GM19193 (cell line): ENCODE results near the gene INO80E.

Experiments used
- POLR2A ChIP-seq: IDR thresholded peaks from 4 replicates; pipeline ENCODE4 v1.6.1; 2011; ENCODE audit not compliant: insufficient read depth, insufficient read length; ENCODE audit errors: extremely low read depth

Gene INO80E

DNA sequence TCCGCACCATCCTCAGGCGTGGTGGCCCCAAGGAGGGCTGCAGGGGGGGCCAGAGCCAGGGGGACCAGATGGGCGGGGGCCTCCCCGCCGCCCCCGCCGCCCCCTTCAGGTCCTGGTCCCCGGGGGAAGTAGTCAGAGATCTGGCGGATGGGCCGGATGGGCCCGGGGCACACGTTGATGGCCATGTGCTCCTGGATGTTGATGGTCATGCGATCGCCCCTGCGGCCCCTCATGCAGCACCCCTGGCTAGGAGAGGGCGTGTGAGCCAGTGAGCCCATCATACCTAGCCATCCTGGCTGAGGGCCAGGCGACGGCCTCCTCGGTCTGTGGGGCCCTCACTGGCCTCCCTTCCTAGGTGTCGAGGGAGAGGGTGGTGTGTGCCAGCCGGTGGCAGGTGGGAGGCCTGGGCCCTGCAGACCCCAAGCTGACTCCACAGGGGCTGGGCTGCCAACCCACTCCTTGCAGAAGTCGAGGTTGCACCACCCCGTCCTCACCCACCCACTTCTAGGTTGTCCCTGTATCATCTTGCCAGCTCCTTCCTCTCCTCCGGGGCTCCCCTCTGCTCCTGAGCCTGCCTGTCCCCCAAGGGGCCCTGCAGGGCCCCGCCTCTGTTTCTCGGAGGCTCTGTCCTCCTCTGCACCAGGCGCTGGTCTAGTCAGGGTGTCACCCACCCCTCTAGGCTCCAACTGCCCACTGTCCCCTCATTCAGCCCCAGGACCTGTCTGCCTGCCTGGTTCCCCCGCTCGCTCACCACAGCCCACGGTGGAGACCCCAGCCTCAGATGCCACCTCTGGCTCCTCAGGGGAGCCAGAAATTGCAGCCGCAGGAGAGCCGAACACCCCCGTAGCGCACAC lies 14.2 kb downstream of the INO80E start:
- TF ChIP-seq POLR2A: no peak

GRCh38 chr16:30010844-30011713 lies 15.0 kb downstream of the INO80E start, which contains the start of gene DOC2A:
DOC2A (minus strand) TSS chr16:30011027; CDS start chr16:30010222, 805 bp downstream.
- TF ChIP-seq POLR2A: no peak

- no peak for TF ChIP-seq POLR2A
Observed at GRCh38 chr16:30011714-30012504, 15.9 kb downstream of the INO80E start.

DNA sequence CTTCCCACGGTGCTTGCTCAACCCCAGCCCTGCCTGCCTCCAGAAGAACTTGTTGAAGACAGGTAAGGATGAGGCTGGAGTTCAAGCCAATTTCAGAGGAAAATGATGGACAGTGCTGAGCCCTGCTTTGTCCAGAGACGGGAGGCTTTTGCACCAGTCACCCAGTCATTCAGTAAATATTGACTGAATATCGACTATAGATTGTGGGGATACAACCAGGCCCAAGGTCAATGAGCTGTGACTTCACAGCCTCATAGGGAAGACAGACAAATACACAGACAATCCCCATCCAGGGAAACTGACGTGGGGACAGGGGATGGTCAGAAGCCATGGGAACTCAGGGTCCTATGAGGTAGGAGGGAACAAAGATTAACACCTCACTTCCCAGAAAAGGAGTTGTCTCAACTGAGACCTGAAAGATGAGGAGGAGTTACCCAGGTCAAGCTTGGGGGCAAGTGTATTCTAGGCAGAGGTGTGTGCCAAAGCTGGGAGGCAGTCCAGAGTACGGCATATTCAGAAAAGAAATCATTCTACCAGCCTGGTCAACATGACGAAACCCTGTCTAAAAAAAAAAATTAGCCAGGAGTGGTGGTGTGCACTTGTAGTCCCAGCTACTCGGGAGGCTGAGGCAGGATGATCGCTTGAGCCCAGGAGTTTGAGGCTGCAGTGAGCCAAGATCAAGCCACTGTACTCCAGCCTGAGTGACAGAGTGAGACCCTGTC lies 20.7 kb downstream of the INO80E start:
- TF ChIP-seq POLR2A: no peak

GRCh38 chr16:30017277-30017656 lies 21.2 kb downstream of the INO80E start:
- TF ChIP-seq POLR2A: no peak

DNA sequence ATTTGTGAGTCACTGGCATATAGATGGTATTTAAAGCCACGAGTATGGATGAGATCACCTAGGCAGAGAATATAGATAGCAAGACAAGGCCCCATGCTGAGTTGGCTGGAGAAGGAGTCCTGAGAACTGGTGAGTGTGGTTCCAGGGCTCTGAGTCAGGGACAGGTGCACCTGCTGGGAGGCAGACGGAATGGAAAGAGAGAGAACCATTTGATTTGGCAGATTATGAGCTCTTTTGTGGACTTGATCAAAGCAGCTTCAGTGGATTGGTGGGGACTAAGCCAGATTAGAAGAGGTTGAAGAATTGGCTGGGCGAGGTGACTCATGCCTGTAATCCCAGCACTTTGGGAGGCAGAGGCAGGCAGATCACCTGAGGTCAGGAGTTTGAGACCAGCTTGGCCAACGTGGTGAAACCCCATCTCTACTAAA lies 22.7 kb downstream of the INO80E start:
- TF ChIP-seq POLR2A: no peak

DNA sequence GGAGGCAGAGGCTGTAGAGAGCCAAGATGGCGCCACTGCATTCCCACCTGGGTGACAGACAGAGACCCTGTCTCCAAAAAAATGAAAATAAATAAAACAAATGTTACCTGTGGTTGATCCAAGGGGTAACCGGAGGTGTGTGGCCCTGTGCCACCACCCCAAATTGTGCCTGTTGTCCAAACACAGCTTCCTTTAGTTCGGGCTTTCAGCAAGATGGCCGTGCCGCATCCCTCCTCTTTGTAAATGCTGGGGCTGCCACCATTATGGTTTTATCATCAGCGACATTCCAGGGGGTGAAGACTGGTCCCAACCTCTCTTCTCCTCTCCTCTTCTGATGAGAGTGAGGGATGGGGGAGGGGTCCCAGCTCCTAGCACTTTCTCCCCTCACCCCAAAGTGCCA lies 26.8 kb downstream of the INO80E start, which contains the start of gene C16orf92:
C16orf92 (plus strand) TSS at position 312 of the 400 bp plus-strand sequence. CDS start 143 bp downstream, outside the sequence.
- no peak for TF ChIP-seq POLR2A

- no peak for TF ChIP-seq POLR2A
Observed at GRCh38 chr16:30023586-30023985, 27.5 kb downstream of the INO80E start.

DNA sequence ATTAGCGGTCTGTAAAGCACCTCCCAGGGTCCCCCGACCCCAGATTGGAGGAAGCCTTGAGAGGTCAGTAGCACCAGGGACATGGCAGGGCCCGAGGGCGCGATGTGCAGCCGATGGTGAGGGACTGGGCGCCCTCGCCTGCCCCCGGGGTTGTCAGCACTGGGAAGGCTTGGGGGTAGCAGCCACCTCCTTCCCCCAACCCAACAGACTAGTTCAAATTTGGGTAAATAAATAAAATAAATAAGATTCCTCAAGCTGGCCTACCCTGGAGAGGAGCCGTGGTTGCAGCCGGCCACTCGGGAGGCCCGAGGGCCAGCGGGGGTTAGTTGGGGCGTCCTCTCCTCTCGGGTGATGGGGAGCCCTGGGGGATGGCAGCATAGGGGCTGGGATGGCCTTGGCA lies 28.4 kb downstream of the INO80E start:
- TF ChIP-seq POLR2A: no peak

- TF ChIP-seq POLR2A: no peak
Observed at GRCh38 chr16:30025156-30025555, 29.1 kb downstream of the INO80E start.

- no peak for TF ChIP-seq POLR2A
Observed at GRCh38 chr16:30025574-30025973, 29.5 kb downstream of the INO80E start.

DNA sequence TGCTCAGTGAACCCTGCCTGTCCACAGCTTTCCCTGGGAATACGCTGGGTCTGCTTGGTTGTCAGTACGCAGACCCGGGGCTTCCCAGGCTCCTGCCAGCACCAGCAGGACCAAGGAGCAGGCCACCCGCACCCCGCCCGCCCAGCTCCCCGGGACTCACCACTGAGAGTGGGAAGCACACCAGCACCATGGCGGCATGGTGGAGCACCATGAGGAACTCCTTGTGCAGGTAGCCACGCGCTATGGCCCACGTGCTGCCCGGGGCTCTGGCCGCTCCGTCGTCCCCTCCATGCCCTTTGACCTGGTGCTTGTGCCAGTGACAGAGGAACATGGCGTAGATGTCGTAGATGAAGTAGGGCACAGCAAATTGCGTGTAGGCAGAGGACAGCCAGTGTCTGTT lies 30.4 kb downstream of the INO80E start:
- no peak for TF ChIP-seq POLR2A

GRCh38 chr16:30027588-30028437 lies 31.8 kb downstream of the INO80E start:
- TF ChIP-seq POLR2A: no peak
